ENCODE measurements around the gene DNAJC27. TPM values are rescaled to one million over a fixed set of nuclear protein-coding genes. Genes with fewer than 3 reads are reported as not detected.

Gene DNAJC27
- total and polyA plus RNA-seq, 8 donors, result under 0.01 to 59.8 (median 2.9) TPM

- 65 to 72% (median 68%) methylated on average over 11 of the region's 11 CpGs for WGBS, 5 donors
- H3K4me3 ChIP-seq, result no peak overlapping the region
- intact Hi-C loops (cut with DNase I; ENCODE audit: low total_unique reads), result no loop called here
These were observed 38.2 kb upstream of the DNAJC27 start for GRCh38 chr2:25009954-25010353.

GRCh38 chr2:25002066-25002465, 30.3 kb upstream of the DNAJC27 start:
- Histone ChIP-seq H3K4me1 (no peaks in the 10 kb centered on the region), H3K36me3 (peaks cover 0 to 5% (median 0%) of the 10 kb centered on the region in 4 donors), H3K9me3 (no peaks in the 10 kb centered on the region), H3K27me3 (no peaks in the 10 kb centered on the region), H3K4me3 (no peak overlapping the region), H3K27ac (no peak overlapping the region)
- WGBS, 5 donors, result 42 to 63% (median 57%) methylated on average over 1 of the region's 1 CpG
- DNase-seq, result no peak
- TF ChIP-seq POLR2AphosphoS5 (IDR thresholded peaks at IDR 0.05), result no peak
- no peak for TF ChIP-seq POLR2A (IDR thresholded peaks at IDR 0.05)
- TF ChIP-seq EP300 (IDR thresholded peaks at IDR 0.05), result no peak
- no peak for TF ChIP-seq CTCF (IDR thresholded peaks at IDR 0.05)
- intact Hi-C loops (cut with DNase I; ENCODE audit: low total_unique reads), result no loop called here

More at GRCh38 chr2:25009954-25010353, 38.2 kb upstream of the DNAJC27 start:
- TF ChIP-seq CTCF (IDR thresholded peaks at IDR 0.05), result no peak
- TF ChIP-seq EP300 (IDR thresholded peaks at IDR 0.05), result no peak
- no peak for TF ChIP-seq POLR2AphosphoS5 (IDR thresholded peaks at IDR 0.05)
- no peak for TF ChIP-seq POLR2A (IDR thresholded peaks at IDR 0.05)
- Histone ChIP-seq H3K36me3 (peaks cover 0 to 5% (median 0%) of the 10 kb centered on the region in 4 donors), H3K4me1 (no peaks in the 10 kb centered on the region), H3K9me3 (no peaks in the 10 kb centered on the region), H3K27ac (no peak overlapping the region), H3K27me3 (no peaks in the 10 kb centered on the region)
- no peak for DNase-seq

DNA sequence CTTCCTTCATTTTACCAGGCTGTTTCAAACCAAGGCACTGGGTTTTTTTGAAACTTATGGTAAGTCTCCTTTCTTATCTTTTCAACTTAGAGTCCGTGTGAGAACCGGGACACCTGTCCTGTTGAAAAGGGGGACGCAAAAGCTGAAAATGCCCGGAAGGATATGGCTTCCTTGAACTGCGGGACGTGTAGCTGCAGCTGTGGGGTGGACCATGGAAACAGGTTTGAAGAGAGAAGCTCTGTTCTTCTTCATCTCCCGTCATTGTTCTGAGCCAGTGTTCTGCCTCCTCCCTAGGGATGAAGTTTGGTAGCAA, 29.5 kb upstream of the DNAJC27 start:
- WGBS, 5 donors, result 68 to 79% (median 78%) methylated on average over 7 of the region's 7 CpGs
- H3K9me3 ChIP-seq, result no peaks in the 10 kb centered on the region

DNA sequence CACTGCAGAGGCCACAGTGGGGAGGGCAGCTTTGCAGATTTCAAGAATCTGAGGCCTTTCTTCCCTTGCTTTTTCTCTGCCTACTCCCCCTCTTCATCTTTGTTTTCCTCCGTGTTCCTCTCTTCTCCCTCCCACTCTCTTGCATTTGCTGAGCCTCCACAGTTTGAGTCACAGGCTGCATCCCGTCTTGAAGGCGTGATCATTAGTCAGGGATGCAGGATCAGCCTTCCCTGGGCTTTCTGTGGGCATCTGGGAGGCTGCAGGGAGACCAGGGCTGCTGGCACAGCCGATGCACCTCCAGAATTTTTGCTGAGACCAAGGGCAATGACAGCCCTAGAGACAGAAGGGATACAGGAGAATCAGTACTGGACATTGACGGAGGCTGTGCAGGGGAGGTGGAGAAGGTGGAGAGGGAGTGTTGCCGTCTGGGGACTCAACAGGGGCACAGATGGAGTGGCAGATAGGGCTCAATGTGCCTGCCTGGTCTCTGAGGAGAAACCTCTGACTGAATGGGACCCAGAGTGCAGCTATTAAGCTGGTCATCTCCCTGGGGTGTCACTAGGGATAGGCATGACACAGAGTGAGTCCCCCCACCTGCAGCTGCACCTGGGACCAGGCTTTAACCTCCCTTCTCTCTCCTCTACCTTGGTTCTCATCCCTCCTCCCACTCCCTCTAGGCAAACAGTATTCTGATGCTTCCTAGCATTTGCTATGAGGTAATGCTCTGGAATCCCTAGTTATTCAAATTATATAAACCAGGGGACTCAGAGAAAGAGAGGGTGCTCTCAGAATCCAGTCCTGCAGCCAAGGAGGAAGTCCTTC, 29.0 kb upstream of the DNAJC27 start:
- intact Hi-C loops (cut with DNase I; ENCODE audit: low total_unique reads), result no loop called here
- no peak overlapping the region for H3K4me3 ChIP-seq
- no peak for TF ChIP-seq EP300 (IDR thresholded peaks at IDR 0.05)
- TF ChIP-seq POLR2A (IDR thresholded peaks at IDR 0.05), result no peak
- TF ChIP-seq CTCF (IDR thresholded peaks at IDR 0.05), result no peak
- TF ChIP-seq POLR2AphosphoS5 (IDR thresholded peaks at IDR 0.05), result no peak
- WGBS, 5 donors, result 50 to 59% (median 54%) methylated on average over 6 of the region's 6 CpGs
- H3K27ac ChIP-seq, result no peak overlapping the region
- H3K4me1 ChIP-seq, result no peaks in the 10 kb centered on the region
- peaks cover 0 to 5% (median 0%) of the 10 kb centered on the region in 4 donors for H3K36me3 ChIP-seq
- DNase-seq, result no peak
- H3K9me3 ChIP-seq, result no peaks in the 10 kb centered on the region
- H3K27me3 ChIP-seq, result no peaks in the 10 kb centered on the region

More for the DNA sequence above, 29.5 kb upstream of the DNAJC27 start:
- TF ChIP-seq POLR2A (IDR thresholded peaks at IDR 0.05) (no peak), POLR2AphosphoS5 (IDR thresholded peaks at IDR 0.05) (no peak), EP300 (IDR thresholded peaks at IDR 0.05) (no peak), CTCF (IDR thresholded peaks at IDR 0.05) (no peak)
- no peak overlapping the region for H3K27ac ChIP-seq
- H3K27me3 ChIP-seq, result no peaks in the 10 kb centered on the region
- H3K36me3 ChIP-seq, result peaks cover 0 to 5% (median 0%) of the 10 kb centered on the region in 4 donors
- no peak for DNase-seq
- intact Hi-C loops (cut with DNase I; ENCODE audit: low total_unique reads), result no loop called here
- H3K4me3 ChIP-seq, result no peak overlapping the region
- no peaks in the 10 kb centered on the region for H3K4me1 ChIP-seq
